ENCODE results near the gene MACC1. TPM values are rescaled to one million over a fixed set of nuclear protein-coding genes. Genes with fewer than 3 reads are reported as not detected.

MACC1 gene
- total and polyA plus RNA-seq, 2 experiments from 2014 or later: 3.4 to 13.4 TPM

DNA sequence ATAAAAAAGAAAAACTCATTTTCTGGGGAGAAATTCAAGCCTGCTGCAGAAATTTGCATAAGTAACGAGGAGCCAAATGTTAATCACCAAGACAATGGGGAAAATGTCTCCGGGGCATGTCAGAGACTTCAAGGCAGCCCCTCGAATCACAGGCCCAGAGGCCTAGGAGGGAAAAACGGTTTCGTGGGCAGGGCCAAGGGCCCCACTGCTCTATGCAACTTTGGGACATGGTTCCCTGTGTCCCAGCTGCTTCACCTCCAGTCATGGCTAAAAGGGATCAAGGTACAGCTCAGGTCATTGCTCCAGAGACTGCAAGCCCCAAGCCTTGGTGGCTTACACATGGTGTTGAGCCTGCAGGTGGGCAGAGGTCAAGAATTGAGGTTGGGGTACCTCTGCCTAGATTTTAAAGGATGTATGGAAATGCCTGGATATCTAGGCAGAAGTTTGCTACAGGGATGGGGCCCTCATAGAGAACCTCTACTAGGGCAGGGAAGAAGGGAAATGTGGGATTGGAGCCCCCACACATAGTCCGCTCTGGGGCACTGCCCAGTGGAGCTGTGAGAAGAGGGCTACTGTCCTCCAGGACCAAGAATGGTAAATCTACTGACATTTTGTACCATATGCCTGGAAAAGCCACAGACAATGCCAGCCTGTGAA lies 8.4 kb downstream of the MACC1 start:
- H3K4me3 Mint-ChIP-seq: no peak overlapping the region
- 0 out of 2 replicates have a peak, but pooled peaks cover 3% of the 10 kb centered on the region for H3K9me2 ChIP-seq (ENCODE audit: insufficient read depth)
- H3K4me1 ChIP-seq (ENCODE audit: insufficient read depth): no peaks in the 10 kb centered on the region
- H3K27me3 Mint-ChIP-seq (ENCODE audit: insufficient read depth, low read depth, poor library complexity): no peaks in the 10 kb centered on the region
- no peak for DNase-seq (ENCODE audit: low spot score)
- TF ChIP-seq NANOG (IDR thresholded peaks at IDR 0.05; ENCODE audit: borderline replicate concordance) (no peak), ZNF331 (CRISPR knock-in tag; IDR thresholded peaks at IDR 0.05; ENCODE audit: low read depth) (no peak), ZNF114 (CRISPR knock-in tag; IDR thresholded peaks at IDR 0.05) (no peak), EZH2 (IDR thresholded peaks at IDR 0.05; ENCODE audit: low read depth, unreplicated experiment) (no peak), JUNB (IDR thresholded peaks at IDR 0.05; ENCODE audit: unreplicated experiment) (no peak), STAT1 (IDR thresholded peaks at IDR 0.05; ENCODE audit: unreplicated experiment) (no peak), EZH2phosphoT487 (IDR thresholded peaks at IDR 0.05; ENCODE audit: unreplicated experiment) (no peak), POLR2AphosphoS5 (IDR thresholded peaks at IDR 0.05; ENCODE audit: low read depth) (no peak), CREB1 (CRISPR knock-in tag; IDR thresholded peaks at IDR 0.05; ENCODE audit: low read depth) (no peak)
- TF ChIP-seq, protein P1, sequence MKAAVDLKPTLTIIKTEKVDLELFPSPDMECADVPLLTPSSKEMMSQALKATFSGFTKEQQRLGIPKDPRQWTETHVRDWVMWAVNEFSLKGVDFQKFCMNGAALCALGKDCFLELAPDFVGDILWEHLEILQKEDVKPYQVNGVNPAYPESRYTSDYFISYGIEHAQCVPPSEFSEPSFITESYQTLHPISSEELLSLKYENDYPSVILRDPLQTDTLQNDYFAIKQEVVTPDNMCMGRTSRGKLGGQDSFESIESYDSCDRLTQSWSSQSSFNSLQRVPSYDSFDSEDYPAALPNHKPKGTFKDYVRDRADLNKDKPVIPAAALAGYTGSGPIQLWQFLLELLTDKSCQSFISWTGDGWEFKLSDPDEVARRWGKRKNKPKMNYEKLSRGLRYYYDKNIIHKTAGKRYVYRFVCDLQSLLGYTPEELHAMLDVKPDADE (IDR thresholded peaks at IDR 0.05): no peak
- TF ChIP-seq, protein P2, sequence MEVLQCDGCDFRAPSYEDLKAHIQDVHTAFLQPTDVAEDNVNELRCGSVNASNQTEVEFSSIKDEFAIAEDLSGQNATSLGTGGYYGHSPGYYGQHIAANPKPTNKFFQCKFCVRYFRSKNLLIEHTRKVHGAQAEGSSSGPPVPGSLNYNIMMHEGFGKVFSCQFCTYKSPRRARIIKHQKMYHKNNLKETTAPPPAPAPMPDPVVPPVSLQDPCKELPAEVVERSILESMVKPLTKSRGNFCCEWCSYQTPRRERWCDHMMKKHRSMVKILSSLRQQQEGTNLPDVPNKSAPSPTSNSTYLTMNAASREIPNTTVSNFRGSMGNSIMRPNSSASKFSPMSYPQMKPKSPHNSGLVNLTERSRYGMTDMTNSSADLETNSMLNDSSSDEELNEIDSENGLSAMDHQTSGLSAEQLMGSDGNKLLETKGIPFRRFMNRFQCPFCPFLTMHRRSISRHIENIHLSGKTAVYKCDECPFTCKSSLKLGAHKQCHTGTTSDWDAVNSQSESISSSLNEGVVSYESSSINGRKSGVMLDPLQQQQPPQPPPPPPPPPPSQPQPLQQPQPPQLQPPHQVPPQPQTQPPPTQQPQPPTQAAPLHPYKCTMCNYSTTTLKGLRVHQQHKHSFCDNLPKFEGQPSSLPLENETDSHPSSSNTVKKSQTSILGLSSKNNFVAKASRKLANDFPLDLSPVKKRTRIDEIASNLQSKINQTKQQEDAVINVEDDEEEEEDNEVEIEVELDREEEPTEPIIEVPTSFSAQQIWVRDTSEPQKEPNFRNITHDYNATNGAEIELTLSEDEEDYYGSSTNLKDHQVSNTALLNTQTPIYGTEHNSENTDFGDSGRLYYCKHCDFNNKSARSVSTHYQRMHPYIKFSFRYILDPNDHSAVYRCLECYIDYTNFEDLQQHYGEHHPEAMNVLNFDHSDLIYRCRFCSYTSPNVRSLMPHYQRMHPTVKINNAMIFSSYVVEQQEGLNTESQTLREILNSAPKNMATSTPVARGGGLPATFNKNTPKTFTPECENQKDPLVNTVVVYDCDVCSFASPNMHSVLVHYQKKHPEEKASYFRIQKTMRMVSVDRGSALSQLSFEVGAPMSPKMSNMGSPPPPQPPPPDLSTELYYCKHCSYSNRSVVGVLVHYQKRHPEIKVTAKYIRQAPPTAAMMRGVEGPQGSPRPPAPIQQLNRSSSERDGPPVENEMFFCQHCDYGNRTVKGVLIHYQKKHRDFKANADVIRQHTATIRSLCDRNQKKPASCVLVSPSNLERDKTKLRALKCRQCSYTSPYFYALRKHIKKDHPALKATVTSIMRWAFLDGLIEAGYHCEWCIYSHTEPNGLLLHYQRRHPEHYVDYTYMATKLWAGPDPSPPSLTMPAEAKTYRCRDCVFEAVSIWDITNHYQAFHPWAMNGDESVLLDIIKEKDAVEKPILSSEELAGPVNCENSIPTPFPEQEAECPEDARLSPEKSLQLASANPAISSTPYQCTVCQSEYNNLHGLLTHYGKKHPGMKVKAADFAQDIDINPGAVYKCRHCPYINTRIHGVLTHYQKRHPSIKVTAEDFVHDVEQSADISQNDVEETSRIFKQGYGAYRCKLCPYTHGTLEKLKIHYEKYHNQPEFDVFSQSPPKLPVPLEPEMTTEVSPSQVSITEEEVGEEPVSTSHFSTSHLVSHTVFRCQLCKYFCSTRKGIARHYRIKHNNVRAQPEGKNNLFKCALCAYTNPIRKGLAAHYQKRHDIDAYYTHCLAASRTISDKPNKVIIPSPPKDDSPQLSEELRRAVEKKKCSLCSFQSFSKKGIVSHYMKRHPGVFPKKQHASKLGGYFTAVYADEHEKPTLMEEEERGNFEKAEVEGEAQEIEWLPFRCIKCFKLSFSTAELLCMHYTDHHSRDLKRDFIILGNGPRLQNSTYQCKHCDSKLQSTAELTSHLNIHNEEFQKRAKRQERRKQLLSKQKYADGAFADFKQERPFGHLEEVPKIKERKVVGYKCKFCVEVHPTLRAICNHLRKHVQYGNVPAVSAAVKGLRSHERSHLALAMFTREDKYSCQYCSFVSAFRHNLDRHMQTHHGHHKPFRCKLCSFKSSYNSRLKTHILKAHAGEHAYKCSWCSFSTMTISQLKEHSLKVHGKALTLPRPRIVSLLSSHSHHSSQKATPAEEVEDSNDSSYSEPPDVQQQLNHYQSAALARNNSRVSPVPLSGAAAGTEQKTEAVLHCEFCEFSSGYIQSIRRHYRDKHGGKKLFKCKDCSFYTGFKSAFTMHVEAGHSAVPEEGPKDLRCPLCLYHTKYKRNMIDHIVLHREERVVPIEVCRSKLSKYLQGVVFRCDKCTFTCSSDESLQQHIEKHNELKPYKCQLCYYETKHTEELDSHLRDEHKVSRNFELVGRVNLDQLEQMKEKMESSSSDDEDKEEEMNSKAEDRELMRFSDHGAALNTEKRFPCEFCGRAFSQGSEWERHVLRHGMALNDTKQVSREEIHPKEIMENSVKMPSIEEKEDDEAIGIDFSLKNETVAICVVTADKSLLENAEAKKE (CRISPR knock-in tag; IDR thresholded peaks at IDR 0.05): no peak
- TF ChIP-seq, protein P3, sequence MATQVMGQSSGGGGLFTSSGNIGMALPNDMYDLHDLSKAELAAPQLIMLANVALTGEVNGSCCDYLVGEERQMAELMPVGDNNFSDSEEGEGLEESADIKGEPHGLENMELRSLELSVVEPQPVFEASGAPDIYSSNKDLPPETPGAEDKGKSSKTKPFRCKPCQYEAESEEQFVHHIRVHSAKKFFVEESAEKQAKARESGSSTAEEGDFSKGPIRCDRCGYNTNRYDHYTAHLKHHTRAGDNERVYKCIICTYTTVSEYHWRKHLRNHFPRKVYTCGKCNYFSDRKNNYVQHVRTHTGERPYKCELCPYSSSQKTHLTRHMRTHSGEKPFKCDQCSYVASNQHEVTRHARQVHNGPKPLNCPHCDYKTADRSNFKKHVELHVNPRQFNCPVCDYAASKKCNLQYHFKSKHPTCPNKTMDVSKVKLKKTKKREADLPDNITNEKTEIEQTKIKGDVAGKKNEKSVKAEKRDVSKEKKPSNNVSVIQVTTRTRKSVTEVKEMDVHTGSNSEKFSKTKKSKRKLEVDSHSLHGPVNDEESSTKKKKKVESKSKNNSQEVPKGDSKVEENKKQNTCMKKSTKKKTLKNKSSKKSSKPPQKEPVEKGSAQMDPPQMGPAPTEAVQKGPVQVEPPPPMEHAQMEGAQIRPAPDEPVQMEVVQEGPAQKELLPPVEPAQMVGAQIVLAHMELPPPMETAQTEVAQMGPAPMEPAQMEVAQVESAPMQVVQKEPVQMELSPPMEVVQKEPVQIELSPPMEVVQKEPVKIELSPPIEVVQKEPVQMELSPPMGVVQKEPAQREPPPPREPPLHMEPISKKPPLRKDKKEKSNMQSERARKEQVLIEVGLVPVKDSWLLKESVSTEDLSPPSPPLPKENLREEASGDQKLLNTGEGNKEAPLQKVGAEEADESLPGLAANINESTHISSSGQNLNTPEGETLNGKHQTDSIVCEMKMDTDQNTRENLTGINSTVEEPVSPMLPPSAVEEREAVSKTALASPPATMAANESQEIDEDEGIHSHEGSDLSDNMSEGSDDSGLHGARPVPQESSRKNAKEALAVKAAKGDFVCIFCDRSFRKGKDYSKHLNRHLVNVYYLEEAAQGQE (IDR thresholded peaks at IDR 0.05; ENCODE audit: unreplicated experiment): no peak
- TF ChIP-seq, protein P4, sequence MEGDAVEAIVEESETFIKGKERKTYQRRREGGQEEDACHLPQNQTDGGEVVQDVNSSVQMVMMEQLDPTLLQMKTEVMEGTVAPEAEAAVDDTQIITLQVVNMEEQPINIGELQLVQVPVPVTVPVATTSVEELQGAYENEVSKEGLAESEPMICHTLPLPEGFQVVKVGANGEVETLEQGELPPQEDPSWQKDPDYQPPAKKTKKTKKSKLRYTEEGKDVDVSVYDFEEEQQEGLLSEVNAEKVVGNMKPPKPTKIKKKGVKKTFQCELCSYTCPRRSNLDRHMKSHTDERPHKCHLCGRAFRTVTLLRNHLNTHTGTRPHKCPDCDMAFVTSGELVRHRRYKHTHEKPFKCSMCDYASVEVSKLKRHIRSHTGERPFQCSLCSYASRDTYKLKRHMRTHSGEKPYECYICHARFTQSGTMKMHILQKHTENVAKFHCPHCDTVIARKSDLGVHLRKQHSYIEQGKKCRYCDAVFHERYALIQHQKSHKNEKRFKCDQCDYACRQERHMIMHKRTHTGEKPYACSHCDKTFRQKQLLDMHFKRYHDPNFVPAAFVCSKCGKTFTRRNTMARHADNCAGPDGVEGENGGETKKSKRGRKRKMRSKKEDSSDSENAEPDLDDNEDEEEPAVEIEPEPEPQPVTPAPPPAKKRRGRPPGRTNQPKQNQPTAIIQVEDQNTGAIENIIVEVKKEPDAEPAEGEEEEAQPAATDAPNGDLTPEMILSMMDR (conservative IDR thresholded peaks at IDR 0.05; ENCODE audit: low read depth in 2 of 2): no peak
- peaks cover 46% of the 10 kb centered on the region for H3K36me3 Mint-ChIP-seq (ENCODE audit: low read depth)
- H3K9me3 Mint-ChIP-seq: peaks cover 36% of the 10 kb centered on the region
- H3K79me2 ChIP-seq (replicated peaks; ENCODE audit: insufficient read depth): no peaks in the 10 kb centered on the region; the same call in 1 of the 2 replicates
- no peak for ATAC-seq
- no peaks in the 10 kb centered on the region for H4K20me1 ChIP-seq (replicated peaks; ENCODE audit: insufficient read depth)
- no peaks in the 10 kb centered on the region for H3K27me3 ChIP-seq (ENCODE audit: insufficient read depth)
- H3K4me2 ChIP-seq: no peak overlapping the region
- no peak overlapping the region for H3K27ac Mint-ChIP-seq
- no peaks in the 10 kb centered on the region for H3K4me1 Mint-ChIP-seq
- H3F3A ChIP-seq (replicated peaks; ENCODE audit: low read depth): no peaks in the 10 kb centered on the region
- no peak overlapping the region for H3K4me3 ChIP-seq
- H3K36me3 ChIP-seq (ENCODE audit: insufficient read depth): peaks cover 13% of the 10 kb centered on the region; the same call in 1 of the 2 replicates
- no peak overlapping the region for H2AFZ ChIP-seq
- H3K27ac ChIP-seq (ENCODE audit: low read depth): no peak overlapping the region

Measured in GM23338 (cell line).